Measurements from ENCODE around the gene POP4. TPM values are rescaled to one million over a fixed set of nuclear protein-coding genes. Genes with fewer than 3 reads are reported as not detected.

POP4 gene, protein sequence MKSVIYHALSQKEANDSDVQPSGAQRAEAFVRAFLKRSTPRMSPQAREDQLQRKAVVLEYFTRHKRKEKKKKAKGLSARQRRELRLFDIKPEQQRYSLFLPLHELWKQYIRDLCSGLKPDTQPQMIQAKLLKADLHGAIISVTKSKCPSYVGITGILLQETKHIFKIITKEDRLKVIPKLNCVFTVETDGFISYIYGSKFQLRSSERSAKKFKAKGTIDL
- 59.3 and 64.8 TPM in 2 replicates for total RNA-seq

DNA sequence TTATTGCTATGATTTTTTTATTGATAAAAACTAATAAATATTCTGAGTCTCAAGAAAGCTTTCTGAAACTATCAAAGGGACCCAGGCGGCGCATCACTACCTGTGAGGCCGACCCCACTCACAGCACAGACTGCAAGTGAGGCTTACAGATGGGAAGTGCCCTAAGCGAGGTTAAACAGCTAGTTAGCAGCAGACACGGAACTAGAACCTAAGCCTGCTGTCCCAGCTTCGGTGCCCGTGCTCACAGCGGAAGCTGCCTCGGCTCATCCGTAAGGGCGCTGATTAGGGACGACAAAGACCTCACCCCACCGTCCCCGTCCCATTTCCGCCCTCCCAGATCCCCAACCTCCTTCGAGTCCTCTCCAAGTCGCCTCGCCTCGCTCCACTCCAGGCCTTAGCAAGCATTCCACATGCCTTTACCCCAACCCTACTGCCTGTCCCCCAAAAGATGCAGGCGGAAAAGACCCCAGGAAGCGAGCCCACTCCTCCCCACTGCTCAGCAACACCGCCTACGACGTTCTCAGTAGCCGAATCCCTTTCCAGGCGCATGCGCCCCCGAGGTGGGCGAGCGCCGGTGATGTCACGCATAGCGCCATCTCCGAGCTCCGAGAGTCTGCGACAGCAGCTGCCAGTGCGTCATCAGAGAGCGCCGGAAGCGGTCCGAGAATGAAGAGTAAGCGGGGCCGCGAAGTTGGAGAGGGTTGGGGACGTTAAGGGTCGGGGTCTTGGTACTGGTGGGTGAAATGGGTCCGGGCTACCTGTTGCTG, at the start of gene POP4:
POP4 (plus strand) TSS at position 631 of the 767 bp plus-strand sequence; CDS start at position 667, 36 bp downstream.

DNA sequence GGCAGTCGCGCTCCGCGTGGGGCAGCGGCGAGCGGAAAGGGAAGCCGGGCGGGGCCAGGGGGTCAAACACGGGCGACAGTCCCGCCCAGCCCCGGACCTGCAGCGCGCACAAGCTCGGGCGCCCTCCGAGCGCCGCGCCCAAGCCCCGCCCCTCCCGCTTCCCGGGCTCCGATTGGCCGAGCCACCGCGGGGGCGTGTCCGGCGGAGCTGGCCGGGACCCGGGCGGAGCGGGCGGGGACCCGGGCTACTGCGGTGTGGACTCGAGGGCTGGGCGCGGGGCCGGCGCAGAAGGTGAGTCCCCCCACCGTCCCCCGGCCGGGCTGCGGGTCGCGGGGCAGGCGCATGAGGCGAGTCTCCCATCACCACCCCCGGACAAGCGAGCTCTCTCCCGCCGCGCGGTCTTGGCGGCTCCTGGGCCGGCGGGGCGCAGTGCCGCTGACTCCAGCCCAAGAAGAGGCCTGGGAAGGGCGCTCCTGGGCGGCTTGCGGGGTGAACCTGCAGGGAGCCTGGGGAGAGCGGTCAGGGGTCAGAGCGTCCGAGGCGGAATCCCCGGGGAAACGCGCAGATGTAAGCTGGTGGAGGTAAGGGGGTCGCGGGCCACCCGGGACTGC, 59.2 kb downstream of the POP4 start, which contains the start of gene PLEKHF1:
PLEKHF1 (plus strand) TSS at position 247 of the 611 bp plus-strand sequence. CDS start 8,379 bp downstream, outside the sequence.

Other genes starting within 250 kb of the POP4 start
- not detected in 2 replicates for gene VSTM2B, start 80.3 kb upstream of the POP4 start, total RNA-seq
- gene PLEKHF1, start 59.2 kb downstream of the POP4 start, total RNA-seq, result 19.0 and 19.4 TPM in 2 replicates
- 24.5 and 29.3 TPM in 2 replicates for gene C19orf12, start 109.0 kb downstream of the POP4 start, total RNA-seq
- gene CCNE1, start 205.7 kb downstream of the POP4 start, total RNA-seq, result 4.2 TPM in 2 replicates